HepG2 (cell line): Measurements from ENCODE around the gene EFCAB8. TPM values are rescaled to one million over a fixed set of nuclear protein-coding genes. Genes with fewer than 3 reads are reported as not detected.

Experiments used
- ATF6 ChIP-seq: sonication (generic); formaldehyde crosslinking; conservative IDR thresholded peaks from 2 replicates; pipeline ENCODE4 v1.4.0; 2020; ENCODE audit warnings: missing genetic modification reagents
- EEA1 ChIP-seq: sonication (generic); formaldehyde crosslinking; IDR thresholded peaks from 2 replicates; pipeline ENCODE4 v1.5.1; 2020; ENCODE audit warnings: mild to moderate bottlenecking, missing genetic modification reagents, borderline replicate concordance
- MLLT10 ChIP-seq: sonication (generic); formaldehyde crosslinking; IDR thresholded peaks from 2 replicates; pipeline ENCODE4 v1.4.0; 2020; ENCODE audit warnings: missing genetic modification reagents
- SNAI1 ChIP-seq: sonication (generic); formaldehyde crosslinking; IDR thresholded peaks from 2 replicates; pipeline ENCODE4 v1.5.0; 2020; ENCODE audit warnings: mild to moderate bottlenecking, missing genetic modification reagents, borderline replicate concordance
- SRSF9 ChIP-seq: fragments of 200-400 bp; formaldehyde crosslinking; IDR thresholded peaks from 2 replicates; pipeline ENCODE4 v1.6.1; 2018; ENCODE audit warnings: borderline replicate concordance, mild to moderate bottlenecking, low read depth, low read length; ENCODE audit not compliant: insufficient read depth, poor library complexity, severe bottlenecking
- XBP1 ChIP-seq: sonication (generic); formaldehyde crosslinking; IDR thresholded peaks from 2 replicates; pipeline ENCODE4 v1.5.0; 2020; ENCODE audit warnings: missing genetic modification reagents
- ZBTB49 ChIP-seq: sonication (generic); formaldehyde crosslinking; IDR thresholded peaks from 2 replicates; pipeline ENCODE4 v1.4.0; 2020; ENCODE audit warnings: missing genetic modification reagents, borderline replicate concordance
- ZNF275 ChIP-seq: sonication (generic); formaldehyde crosslinking; IDR thresholded peaks from 2 replicates; pipeline ENCODE4 v1.8.0; 2022; ENCODE audit warnings: missing genetic modification reagents, mild to moderate bottlenecking, inconsistent platforms, borderline replicate concordance
- ZNF737 ChIP-seq: sonication (generic); formaldehyde crosslinking; IDR thresholded peaks from 2 replicates; pipeline ENCODE4 v1.5.0; 2020; ENCODE audit warnings: missing genetic modification reagents, mild to moderate bottlenecking, borderline replicate concordance
- polyA plus RNA-seq, 8 experiments: library from polyadenylated mRNA; depleted of rRNA in 3 of 8; stranded (reverse) in 7 of 8; unstranded in 1 of 8; fragments of >200 nt; fragmentation: Illumina TruSeq in 4 of 8; extraction: Trizol in 4 of 8; gene quantifications; 2 replicates each; pipeline versions ENCODE4 v1.2.1 to v1.2.3, GENCODE V29; 2011 to 2016; ENCODE audit warnings: low read depth in 4 of 8, missing spikeins in 1 of 8, mixed read lengths in 1 of 8; ENCODE audit not compliant: insufficient read depth in 1 of 8
- total RNA-seq, 5 experiments: library from RNA; depleted of rRNA; stranded (reverse); fragments of >200 nt; fragmentation: Illumina TruSeq; extraction: Trizol; gene quantifications; 2 replicates each; pipeline ENCODE4 v1.2.3, GENCODE V29; 2016; ENCODE audit warnings: low read depth in 1 of 5
- TF ChIP-seq, protein P1 (sequence below): sonication (generic); formaldehyde crosslinking; IDR thresholded peaks from 2 replicates; pipeline ENCODE4 v1.5.0; 2020; ENCODE audit warnings: missing genetic modification reagents
- TF ChIP-seq, protein P2 (sequence below): IDR thresholded peaks from 2 replicates; pipeline ENCODE4 v1.6.1; 2016; ENCODE audit warnings: low read depth, missing genetic modification reagents, missing compliant biosample characterization
- TF ChIP-seq, protein P3 (sequence below): sonication (generic); formaldehyde crosslinking; IDR thresholded peaks from 2 replicates; pipeline ENCODE4 v1.5.0; 2020; ENCODE audit warnings: missing genetic modification reagents

Gene EFCAB8
- total and polyA plus RNA-seq, 2 of the 13 experiments (the other 11 are each of a cell fraction or from before 2014, with no cell fraction given): 0.15 to 0.22 TPM

GRCh38 chr20:32982617-32983458 lies 124.1 kb downstream of the EFCAB8 start (continued):
- TF ChIP-seq ATF6 (CRISPR knock-in tag) (no peak), SNAI1 (CRISPR knock-in tag) (no peak), SRSF9 (no peak), ZNF737 (CRISPR knock-in tag) (no peak), XBP1 (CRISPR knock-in tag) (no peak), ZBTB49 (CRISPR knock-in tag) (no peak), ZNF275 (no peak), EEA1 (CRISPR knock-in tag) (no peak), MLLT10 (CRISPR knock-in tag) (no peak)
- TF ChIP-seq, protein P1, sequence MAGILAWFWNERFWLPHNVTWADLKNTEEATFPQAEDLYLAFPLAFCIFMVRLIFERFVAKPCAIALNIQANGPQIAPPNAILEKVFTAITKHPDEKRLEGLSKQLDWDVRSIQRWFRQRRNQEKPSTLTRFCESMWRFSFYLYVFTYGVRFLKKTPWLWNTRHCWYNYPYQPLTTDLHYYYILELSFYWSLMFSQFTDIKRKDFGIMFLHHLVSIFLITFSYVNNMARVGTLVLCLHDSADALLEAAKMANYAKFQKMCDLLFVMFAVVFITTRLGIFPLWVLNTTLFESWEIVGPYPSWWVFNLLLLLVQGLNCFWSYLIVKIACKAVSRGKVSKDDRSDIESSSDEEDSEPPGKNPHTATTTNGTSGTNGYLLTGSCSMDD (CRISPR knock-in tag): 0 out of 2 replicates have a peak, but pooled peaks have one; percentile 56
- TF ChIP-seq, protein P2, sequence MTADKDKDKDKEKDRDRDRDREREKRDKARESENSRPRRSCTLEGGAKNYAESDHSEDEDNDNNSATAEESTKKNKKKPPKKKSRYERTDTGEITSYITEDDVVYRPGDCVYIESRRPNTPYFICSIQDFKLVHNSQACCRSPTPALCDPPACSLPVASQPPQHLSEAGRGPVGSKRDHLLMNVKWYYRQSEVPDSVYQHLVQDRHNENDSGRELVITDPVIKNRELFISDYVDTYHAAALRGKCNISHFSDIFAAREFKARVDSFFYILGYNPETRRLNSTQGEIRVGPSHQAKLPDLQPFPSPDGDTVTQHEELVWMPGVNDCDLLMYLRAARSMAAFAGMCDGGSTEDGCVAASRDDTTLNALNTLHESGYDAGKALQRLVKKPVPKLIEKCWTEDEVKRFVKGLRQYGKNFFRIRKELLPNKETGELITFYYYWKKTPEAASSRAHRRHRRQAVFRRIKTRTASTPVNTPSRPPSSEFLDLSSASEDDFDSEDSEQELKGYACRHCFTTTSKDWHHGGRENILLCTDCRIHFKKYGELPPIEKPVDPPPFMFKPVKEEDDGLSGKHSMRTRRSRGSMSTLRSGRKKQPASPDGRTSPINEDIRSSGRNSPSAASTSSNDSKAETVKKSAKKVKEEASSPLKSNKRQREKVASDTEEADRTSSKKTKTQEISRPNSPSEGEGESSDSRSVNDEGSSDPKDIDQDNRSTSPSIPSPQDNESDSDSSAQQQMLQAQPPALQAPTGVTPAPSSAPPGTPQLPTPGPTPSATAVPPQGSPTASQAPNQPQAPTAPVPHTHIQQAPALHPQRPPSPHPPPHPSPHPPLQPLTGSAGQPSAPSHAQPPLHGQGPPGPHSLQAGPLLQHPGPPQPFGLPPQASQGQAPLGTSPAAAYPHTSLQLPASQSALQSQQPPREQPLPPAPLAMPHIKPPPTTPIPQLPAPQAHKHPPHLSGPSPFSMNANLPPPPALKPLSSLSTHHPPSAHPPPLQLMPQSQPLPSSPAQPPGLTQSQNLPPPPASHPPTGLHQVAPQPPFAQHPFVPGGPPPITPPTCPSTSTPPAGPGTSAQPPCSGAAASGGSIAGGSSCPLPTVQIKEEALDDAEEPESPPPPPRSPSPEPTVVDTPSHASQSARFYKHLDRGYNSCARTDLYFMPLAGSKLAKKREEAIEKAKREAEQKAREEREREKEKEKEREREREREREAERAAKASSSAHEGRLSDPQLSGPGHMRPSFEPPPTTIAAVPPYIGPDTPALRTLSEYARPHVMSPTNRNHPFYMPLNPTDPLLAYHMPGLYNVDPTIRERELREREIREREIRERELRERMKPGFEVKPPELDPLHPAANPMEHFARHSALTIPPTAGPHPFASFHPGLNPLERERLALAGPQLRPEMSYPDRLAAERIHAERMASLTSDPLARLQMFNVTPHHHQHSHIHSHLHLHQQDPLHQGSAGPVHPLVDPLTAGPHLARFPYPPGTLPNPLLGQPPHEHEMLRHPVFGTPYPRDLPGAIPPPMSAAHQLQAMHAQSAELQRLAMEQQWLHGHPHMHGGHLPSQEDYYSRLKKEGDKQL (CRISPR knock-in tag): no peak
- TF ChIP-seq, protein P3, sequence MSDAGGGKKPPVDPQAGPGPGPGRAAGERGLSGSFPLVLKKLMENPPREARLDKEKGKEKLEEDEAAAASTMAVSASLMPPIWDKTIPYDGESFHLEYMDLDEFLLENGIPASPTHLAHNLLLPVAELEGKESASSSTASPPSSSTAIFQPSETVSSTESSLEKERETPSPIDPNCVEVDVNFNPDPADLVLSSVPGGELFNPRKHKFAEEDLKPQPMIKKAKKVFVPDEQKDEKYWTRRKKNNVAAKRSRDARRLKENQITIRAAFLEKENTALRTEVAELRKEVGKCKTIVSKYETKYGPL (CRISPR knock-in tag): no peak
